ENCODE results near the gene RAB11FIP4.
"Not testable (repeated sequence)": the region's sequence is repeated elsewhere in the genome, so short reads cannot be mapped to it uniquely, and the experiment has no call there.

RAB11FIP4 gene

DNA sequence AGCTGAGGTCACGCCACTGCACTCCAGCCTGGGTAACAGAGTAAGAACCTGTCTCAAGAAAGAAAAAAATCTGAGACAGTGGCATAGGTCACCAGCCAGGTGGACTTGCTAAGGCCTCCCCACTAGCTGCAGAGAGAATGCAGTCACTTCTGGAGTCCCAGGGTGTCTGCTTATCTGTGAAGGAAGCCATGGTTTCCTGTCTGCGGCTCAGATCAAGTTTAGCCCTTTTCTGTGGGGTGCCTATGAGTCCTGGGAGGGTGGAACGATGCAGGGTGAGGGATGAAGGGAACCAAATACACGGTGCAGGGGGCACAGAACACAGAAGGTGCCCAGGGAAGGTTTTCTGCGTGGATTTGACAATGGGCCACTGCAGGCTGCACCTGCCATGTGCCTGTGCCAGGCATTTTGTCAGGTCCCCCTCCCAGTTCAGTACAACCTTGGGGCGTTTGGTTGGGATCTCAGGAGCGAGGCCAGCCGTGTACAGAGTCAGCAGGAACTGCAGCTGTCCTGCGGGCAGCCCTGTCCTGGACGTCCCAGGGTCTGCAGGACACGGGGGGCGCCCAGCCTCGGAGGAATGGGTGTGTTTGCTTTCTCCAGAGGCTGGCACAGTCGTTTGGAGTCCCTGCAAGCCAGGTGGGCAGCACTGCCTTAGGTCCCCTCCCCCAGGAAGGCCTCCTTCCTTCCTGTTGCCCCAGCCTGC is 41.8 kb downstream of the RAB11FIP4 start:
- DNase-seq (ENCODE audit: low spot score) = no peak

GRCh38 chr17:31433811-31434726 is 42.6 kb downstream of the RAB11FIP4 start:
- DNase-seq (ENCODE audit: low spot score) = no peak

DNA sequence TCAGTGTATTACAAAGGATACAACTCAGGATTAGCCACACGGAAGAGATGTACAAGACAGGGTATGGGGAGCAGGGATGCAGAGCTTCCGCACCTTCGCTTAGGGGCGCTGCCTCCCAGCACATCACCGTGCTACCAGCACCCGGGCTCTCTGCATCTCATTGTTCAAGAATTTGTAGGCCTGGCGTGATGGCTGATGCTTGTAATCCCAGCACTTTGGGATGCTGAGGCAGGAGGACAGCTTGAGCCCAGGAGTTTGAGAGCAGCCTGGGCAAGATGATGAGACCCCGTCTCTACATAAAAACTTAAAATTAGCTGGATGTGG is 43.2 kb downstream of the RAB11FIP4 start:
- no peak for DNase-seq (ENCODE audit: low spot score)

- DNase-seq (ENCODE audit: low spot score) = no peak
These were observed 44.1 kb downstream of the RAB11FIP4 start for GRCh38 chr17:31435581-31435980.

DNA sequence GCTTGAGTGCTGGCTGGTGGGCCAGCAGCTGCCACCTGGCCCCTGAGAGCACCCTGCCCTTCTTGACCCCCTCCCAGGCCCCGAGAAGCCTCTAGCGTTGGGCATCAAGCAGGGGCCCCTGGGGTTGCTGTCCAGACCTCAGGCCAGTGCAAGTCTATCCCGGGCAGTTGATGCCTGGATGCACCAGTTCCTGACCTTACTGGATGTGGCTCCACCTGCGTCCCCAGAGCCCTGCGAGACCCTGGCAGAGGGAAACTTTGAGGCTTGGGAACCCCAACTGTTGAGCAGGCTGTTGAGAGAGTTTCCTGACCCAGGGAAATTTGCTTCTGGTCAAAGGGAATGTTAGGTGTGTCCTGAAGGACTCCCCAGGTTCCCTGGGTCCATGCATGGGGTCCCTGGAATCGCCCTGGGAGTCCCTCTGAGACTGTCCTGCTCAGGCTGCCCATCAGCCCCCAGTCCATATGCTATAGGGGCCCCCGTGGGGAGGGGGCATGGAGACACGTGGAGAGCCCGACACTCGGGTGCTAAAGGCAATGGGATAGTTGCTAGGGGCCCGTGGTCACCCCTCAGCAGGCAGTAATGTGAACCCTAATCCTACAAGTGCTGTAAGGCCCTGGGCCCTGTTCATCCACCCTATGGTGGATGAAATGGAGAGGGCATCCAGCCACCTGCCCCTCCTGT is 46.4 kb downstream of the RAB11FIP4 start:
- no peak for DNase-seq (ENCODE audit: low spot score)

DNA sequence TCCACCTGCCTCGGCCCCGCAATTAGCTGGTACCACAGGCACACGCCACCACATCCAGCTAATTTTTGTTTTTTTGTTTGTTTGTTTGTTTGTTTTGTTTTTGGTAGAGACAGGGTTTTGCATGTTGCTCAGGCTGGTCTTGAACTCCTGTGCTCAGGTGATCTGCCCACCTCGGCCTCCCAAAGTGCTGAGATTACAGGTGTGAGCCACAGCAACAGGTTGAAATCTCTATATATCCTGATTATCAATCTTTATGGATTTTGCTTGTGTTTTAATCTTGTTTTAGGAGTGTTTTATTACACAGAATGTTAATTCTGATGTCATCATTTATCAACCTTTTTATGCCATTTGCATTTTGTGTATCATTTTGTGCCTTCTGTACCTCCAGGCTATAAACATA is 48.2 kb downstream of the RAB11FIP4 start:
- DNase-seq (ENCODE audit: low spot score) = no peak

DNA sequence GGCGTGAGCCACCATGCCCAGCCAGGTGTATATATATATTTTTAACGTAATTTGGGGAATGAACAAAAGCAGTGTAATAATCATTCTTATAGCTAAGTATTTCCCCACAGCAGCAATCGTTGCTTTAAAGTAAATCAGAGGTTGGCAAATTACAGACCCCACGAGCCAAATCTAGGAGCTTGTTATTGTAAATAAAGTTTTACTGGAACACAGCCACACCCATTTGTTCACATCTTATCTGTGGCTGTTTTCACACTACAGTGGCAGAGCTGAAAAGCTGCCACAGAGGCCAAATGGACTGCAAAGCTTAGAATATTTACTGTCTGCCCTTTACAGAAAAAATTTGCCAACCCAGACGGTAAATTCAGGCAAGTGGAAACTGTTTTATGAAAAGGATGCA is 50.8 kb downstream of the RAB11FIP4 start:
- DNase-seq (ENCODE audit: low spot score) = no peak

DNA sequence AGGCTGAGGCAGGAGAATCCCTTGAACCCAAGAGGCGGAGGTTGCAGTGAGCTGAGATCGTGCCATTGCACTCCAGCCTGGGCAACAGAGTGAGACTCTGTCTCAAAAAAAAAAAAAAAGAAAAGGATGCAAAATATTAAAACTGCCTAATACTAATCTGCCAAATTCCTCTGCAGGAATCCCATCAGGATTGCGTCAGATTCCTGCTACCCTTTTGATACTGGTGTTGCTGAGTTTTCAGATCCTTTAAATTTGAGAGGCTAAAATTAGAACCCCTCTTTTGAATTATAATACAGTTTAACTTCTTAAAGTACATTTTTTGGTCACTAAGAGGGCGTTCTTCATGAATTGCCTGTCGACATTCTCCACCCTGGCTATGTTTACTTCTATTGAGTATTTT is 51.4 kb downstream of the RAB11FIP4 start:
- DNase-seq (ENCODE audit: low spot score) = not testable (repeated sequence)

- DNase-seq (ENCODE audit: low spot score) = no peak
These were observed 51.9 kb downstream of the RAB11FIP4 start for GRCh38 chr17:31443386-31443785.

DNA sequence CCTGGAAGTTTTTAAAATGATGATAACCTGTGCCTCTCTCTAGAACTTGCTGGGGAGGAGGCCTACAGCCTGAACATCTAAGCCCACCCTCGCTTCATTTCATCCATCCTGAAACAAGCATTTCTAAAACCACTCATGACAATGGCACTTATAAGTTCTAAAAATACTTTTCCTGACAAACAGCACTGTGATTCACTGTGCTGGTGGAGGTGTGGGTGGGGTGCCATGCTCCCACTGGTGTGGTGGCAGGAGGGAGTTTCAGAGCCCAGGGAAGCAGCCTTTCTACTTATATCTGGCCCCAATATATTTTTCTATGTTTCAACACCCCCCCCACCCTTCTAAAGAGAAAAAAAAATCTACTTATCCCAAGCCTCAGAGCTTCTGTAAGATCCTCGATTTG is 52.6 kb downstream of the RAB11FIP4 start:
- no peak for DNase-seq (ENCODE audit: low spot score)

GRCh38 chr17:31446195-31446967 is 54.9 kb downstream of the RAB11FIP4 start:
- peak; percentile 4 for DNase-seq (ENCODE audit: low spot score)

DNA sequence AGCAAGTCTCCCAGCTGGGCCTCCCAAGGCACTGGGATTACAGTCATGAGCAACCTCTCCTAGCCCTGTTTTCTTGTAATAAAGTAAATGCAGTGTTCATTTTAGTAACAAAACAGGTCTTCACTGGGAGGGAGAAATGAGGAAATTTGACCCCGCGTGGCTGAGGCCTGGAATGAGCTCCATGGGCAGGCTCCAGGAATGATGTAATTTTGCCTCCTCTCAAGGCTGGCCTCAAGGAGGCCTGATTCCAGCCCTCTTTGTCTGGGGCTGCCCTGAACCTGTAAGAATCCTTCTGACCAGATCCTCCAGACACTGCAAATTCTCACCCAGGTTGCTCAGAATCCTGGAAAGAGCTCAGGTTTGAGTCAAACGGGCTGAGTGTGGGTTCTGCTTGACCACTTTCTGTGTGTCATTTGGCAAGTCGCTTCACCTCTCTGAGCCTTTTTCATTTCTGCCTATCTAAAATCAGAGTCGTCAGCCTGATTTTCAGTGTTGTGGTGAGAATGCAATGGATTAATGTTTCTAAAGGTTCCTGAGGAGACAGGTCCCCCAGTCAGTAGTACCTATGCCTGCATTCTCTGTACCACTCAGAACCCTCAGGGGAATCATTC is 57.1 kb downstream of the RAB11FIP4 start:
- DNase-seq (ENCODE audit: low spot score) = peak; percentile 3

DNA sequence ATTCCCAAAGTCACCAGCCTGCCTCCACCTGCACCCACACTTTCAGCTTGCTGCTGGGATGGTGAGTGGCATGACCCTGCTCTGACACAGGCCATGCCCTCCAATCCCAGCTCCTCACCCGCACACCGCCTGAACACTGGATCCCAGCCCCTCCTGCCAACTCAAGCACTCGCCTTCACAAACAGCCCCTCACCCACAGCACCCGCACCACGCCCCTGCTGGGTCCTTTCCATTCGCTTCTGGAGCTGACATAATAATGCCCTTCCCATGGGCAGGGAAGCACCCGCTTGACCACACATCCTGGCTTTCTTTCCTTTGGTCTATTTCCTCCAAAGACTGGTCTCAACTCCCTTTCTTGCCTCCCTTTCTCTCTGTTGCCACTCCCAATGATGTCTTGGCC is 57.6 kb downstream of the RAB11FIP4 start:
- DNase-seq (ENCODE audit: low spot score) = no peak

GRCh38 chr17:31449746-31450145 is 58.3 kb downstream of the RAB11FIP4 start:
- DNase-seq (ENCODE audit: low spot score) = no peak

- DNase-seq (ENCODE audit: low spot score) = no peak
These were observed 60.6 kb downstream of the RAB11FIP4 start for GRCh38 chr17:31452101-31452500.

DNA sequence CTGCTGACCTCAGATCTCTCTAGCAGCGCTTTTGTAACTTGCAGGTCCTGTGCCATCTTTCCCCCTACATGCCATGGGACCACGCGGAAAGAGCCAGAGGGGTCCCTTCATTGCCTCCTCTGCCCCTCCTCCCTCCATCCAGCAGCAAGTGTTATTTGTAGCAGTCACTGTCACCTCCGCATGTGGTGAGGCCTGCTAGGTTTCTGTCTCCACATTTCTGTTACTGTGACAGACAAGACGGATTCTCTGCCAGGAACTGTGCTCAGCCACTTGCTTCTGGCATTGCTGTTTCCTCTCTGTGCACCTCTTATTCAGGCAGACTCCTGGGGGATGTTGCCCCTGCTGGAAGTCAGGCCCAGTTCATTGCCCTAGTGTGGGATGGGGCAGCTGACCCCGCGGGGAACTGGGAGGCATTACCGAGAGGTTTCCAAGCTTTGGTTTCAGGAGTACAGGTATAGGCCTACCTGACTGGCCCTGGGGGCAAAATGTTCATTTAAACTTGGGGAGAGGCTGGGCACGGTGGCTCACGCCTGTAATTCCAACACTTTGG is 61.2 kb downstream of the RAB11FIP4 start:
- DNase-seq (ENCODE audit: low spot score) = no peak

GRCh38 chr17:31453896-31454295 is 62.4 kb downstream of the RAB11FIP4 start:
- no peak for DNase-seq (ENCODE audit: low spot score)

DNA sequence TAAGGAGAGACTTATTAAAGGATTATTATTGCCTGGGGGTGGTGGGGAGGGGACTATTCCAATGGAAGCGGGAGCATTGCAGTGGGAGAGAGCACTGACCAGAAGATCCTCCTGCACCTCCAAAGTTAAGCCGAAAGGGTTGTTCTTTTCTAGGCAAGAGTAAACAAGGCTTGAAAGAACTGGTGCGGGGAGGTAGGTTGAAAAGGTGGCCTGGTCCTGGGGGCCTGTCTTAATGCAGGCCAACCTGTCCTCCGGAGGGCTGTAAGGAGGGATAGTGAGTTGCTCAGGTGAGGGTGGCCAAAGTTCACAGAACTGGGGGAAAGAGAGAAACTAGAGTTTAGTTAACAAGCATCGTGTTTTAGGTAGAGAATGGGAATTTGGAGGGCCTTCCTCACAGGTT is 65.3 kb downstream of the RAB11FIP4 start:
- DNase-seq (ENCODE audit: low spot score) = no peak

DNA sequence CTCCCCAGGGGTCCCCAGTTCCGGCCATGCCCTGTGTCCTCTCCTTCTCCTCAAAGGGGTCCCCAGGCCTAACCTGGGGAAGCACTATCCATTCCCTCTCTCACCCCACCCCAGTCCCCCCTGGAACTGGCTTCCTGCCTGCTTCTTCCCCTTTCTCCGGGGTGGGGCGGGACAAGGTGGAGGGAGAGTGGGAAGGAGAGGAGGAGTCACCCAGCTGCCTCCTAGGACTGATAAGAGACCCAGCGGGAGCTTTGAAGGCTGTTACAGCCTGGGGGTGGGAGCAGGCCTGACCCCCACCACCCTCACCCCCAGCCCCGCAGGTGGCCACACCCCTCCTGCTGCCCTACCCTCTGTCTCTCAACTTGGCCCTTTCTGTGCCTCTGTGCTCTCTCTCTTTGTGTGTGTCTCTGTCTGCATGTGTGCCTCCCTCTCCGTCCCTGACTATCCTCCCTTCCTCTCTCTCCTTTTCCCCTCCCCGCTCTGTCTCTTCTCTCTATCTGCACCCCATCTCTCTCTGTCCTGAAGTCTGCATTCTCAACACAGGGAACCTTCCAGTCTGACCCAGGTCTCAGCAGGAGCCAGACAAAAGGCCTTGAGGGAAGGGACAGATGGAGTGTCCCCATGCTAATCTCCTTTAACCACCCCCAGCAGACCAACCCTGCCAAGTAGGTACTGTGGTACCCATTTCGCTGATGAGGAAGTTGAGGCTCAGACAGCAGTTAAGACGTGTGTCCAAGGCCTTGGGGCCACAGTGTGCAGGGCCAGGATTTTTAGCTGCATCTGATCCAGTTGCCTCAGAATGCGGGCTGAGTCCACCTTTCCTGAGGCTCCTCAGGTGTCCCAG is 66.1 kb downstream of the RAB11FIP4 start:
- DNase-seq (ENCODE audit: low spot score) = no peak

GRCh38 chr17:31458829-31459228 is 67.4 kb downstream of the RAB11FIP4 start:
- no peak for DNase-seq (ENCODE audit: low spot score)
